CD4-positive, alpha-beta memory T cell (primary cell): Measurements from ENCODE around the gene CCDC102A. TPM values are rescaled to one million over a fixed set of nuclear protein-coding genes. Genes with fewer than 3 reads are reported as not detected.

Source experiments
- CTCF ChIA-PET: fragments of 350-600 bp; sonication (Branson Sonifier 250); formaldehyde crosslinking; loops from one replicate; lab custom pipeline; 2021; ENCODE audit warnings: inconsistent platforms; ENCODE audit not compliant: partially characterized antibody; lab: Charles Lee
- POLR2A ChIA-PET: fragments of 350-600 bp; sonication (Branson Sonifier 250); formaldehyde crosslinking; loops from one replicate; lab custom pipeline; 2021; ENCODE audit not compliant: partially characterized antibody; lab: Charles Lee
- DNase-seq, 5 donors: peaks; one replicate each; pipeline versions ENCODE4 v3.0.0 to v3.0.0-alpha.2; 2020 to 2022; ENCODE audit warnings: mixed read lengths in 1 of 5
- H3K27ac ChIP-seq: one replicate; pipeline ENCODE4 v1.7.0; 2013; ENCODE audit warnings: low read depth, low read length
- H3K27me3 ChIP-seq: 2 replicates; pipeline ENCODE4 v1.7.0; 2013; ENCODE audit warnings: mild to moderate bottlenecking, low read length, moderate library complexity; ENCODE audit not compliant: insufficient read depth
- H3K36me3 ChIP-seq: 2 replicates; pipeline ENCODE4 v1.7.0; 2013; ENCODE audit warnings: mild to moderate bottlenecking, low read length, moderate library complexity; ENCODE audit not compliant: insufficient read depth
- H3K4me1 ChIP-seq: 2 replicates; pipeline ENCODE4 v1.7.0; 2013; ENCODE audit warnings: mild to moderate bottlenecking, low read length, moderate library complexity; ENCODE audit not compliant: insufficient read depth
- H3K4me3 ChIP-seq, 2 donors: one replicate each; pipeline ENCODE4 v1.7.0; 2013; ENCODE audit warnings: low read length in 2 of 2, mild to moderate bottlenecking in 1 of 2
- H3K9me3 ChIP-seq, 2 donors: one replicate each; pipeline ENCODE4 v1.7.0; 2013; ENCODE audit warnings: low read length in 2 of 2, control low read depth in 1 of 2; ENCODE audit not compliant: control insufficient read depth in 1 of 2
- H3K27ac Mint-ChIP-seq, 7 donors: one replicate each; pipeline ENCODE4 v1.8.0; 2020 to 2021; ENCODE audit warnings: mixed read lengths in 7 of 7, mild to moderate bottlenecking in 6 of 7, inconsistent platforms in 3 of 7, moderate library complexity in 3 of 7
- H3K27me3 Mint-ChIP-seq, 2 donors: one replicate each; pipeline ENCODE4 v1.8.0; 2020 to 2021; ENCODE audit warnings: mixed read lengths in 2 of 2
- H3K36me3 Mint-ChIP-seq, 2 donors: one replicate each; pipeline ENCODE4 v1.8.0; 2020 to 2021; ENCODE audit warnings: mixed read lengths in 2 of 2, inconsistent platforms in 1 of 2, mild to moderate bottlenecking in 1 of 2
- H3K4me1 Mint-ChIP-seq, 4 donors: one replicate each; pipeline ENCODE4 v1.8.0; 2020 to 2021; ENCODE audit warnings: mixed read lengths in 4 of 4, mild to moderate bottlenecking in 1 of 4
- H3K4me3 Mint-ChIP-seq, 8 donors: one replicate each; pipeline ENCODE4 v1.8.0; 2020 to 2021; ENCODE audit warnings: mixed read lengths in 8 of 8, mild to moderate bottlenecking in 7 of 8, moderate library complexity in 6 of 8, inconsistent platforms in 3 of 8
- H3K9me3 Mint-ChIP-seq, 8 donors: one replicate each; pipeline ENCODE4 v1.8.0; 2020 to 2021; ENCODE audit warnings: mixed read lengths in 8 of 8, mild to moderate bottlenecking in 5 of 8, inconsistent platforms in 3 of 8, moderate library complexity in 1 of 8
- intact Hi-C: fragments of 100-400 bp; cut with micrococcal nuclease; formaldehyde crosslinking; loops from one replicate; pipeline ENCODE4 v1.15.1; 2023
- polyA plus RNA-seq, 2 donors: library from polyadenylated mRNA; unstranded; fragments of 300-500 nt; fragmentation: Illumina TruSeq; gene quantifications; one replicate each; pipeline ENCODE4 v1.2.3, GENCODE V29; 2021
- total RNA-seq, 2 experiments: library from RNA; stranded (reverse); gene quantifications; one replicate each; pipeline ENCODE4 v1.2.3, GENCODE V29; 2021

CCDC102A gene
- total and polyA plus RNA-seq, 4 experiments from 2014 or later = 1.2 to 9.9 (median 5.1) TPM

GRCh38 chr16:57533431-57534336 is 2.7 kb downstream of the CCDC102A start:
- Histone ChIP-seq H3K27me3 (no peaks in the 10 kb centered on the region), H3K27ac (peak overlapping the region; percentile 89), H3K9me3 (no peaks in the 10 kb centered on the region), H3K4me3 (no peak overlapping the region), H3K4me1 (peaks cover 86% of the 10 kb centered on the region), H3K36me3 (no peaks in the 10 kb centered on the region)
- Mint-ChIP-seq H3K4me1 (peaks cover 68 to 86% (median 77%) of the 10 kb centered on the region in 4 donors), H3K36me3 (peaks cover 9 to 12% of the 10 kb centered on the region in 2 donors), H3K9me3 (peaks cover 0 to 2% (median 0%) of the 10 kb centered on the region in 8 donors), H3K4me3 (peak overlapping the region in 7 of 8 donors; percentile 18 to 79 (median 60)), H3K27ac (peak overlapping the region; percentile 96 to 99 (median 98)), H3K27me3 (no peaks in the 10 kb centered on the region)
- peak in 4 of 5 donors; percentile 36 to 67 (median 42) for DNase-seq
- intact Hi-C loops = no loop called here
- CTCF ChIA-PET = interaction anchor here (1.2 to 1.9 kb wide), 4 partner anchors 8 to 115 kb away, joined by 3 to 11 read pairs (median 4); no protein-coding TSS in a partner anchor
- POLR2A ChIA-PET = no interaction called here

- peak overlapping the region in 4 of 8 donors; percentile 9 to 89 (median 86) for H3K4me3 Mint-ChIP-seq
- intact Hi-C loops = no loop called here
- ChIA-PET POLR2A (interaction anchor here (1.1 kb wide), 2 partner anchors 9 to 70 kb away, joined by 3 to 5 read pairs; partner anchors contain the start of gene POLR2C), CTCF (interaction anchor here (1.1 to 3.6 kb wide), 2 partner anchors 14 to 45 kb away, joined by 3 to 28 read pairs; no protein-coding TSS in a partner anchor)
- H3K27me3 Mint-ChIP-seq = no peaks in the 10 kb centered on the region
- Histone ChIP-seq H3K9me3 (no peaks in the 10 kb centered on the region), H3K36me3 (no peaks in the 10 kb centered on the region), H3K27me3 (no peaks in the 10 kb centered on the region), H3K4me1 (peaks cover 72% of the 10 kb centered on the region), H3K27ac (peak overlapping the region; percentile 89), H3K4me3 (no peak overlapping the region)
- peak overlapping the region; percentile 53 to 97 (median 95) for H3K27ac Mint-ChIP-seq
- peaks cover 9 to 12% of the 10 kb centered on the region in 2 donors for H3K36me3 Mint-ChIP-seq
- H3K4me1 Mint-ChIP-seq = peaks cover 55 to 72% (median 63%) of the 10 kb centered on the region in 4 donors
- peaks cover 0 to 2% (median 0%) of the 10 kb centered on the region in 8 donors for H3K9me3 Mint-ChIP-seq
- no peak for DNase-seq
Measured at GRCh38 chr16:57532266-57532625, 4.1 kb downstream of the CCDC102A start.

GRCh38 chr16:57531635-57532265 is 4.6 kb downstream of the CCDC102A start:
- peaks cover 53 to 67% (median 60%) of the 10 kb centered on the region in 4 donors for H3K4me1 Mint-ChIP-seq
- H3K36me3 Mint-ChIP-seq = peaks cover 9 to 12% of the 10 kb centered on the region in 2 donors
- H3K9me3 Mint-ChIP-seq = peaks cover 0 to 2% (median 0%) of the 10 kb centered on the region in 8 donors
- Histone ChIP-seq H3K4me3 (no peak overlapping the region), H3K27me3 (no peaks in the 10 kb centered on the region), H3K9me3 (no peaks in the 10 kb centered on the region), H3K36me3 (no peaks in the 10 kb centered on the region), H3K27ac (peak overlapping the region; percentile 89), H3K4me1 (peaks cover 67% of the 10 kb centered on the region)
- no peak for DNase-seq
- intact Hi-C loops = no loop called here
- H3K27ac Mint-ChIP-seq = peak overlapping the region; percentile 92 to 97 (median 96)
- H3K27me3 Mint-ChIP-seq = no peaks in the 10 kb centered on the region
- H3K4me3 Mint-ChIP-seq = peak overlapping the region in 7 of 8 donors; percentile 5 to 89 (median 29)
- CTCF ChIA-PET = interaction anchor here (1.1 to 3.6 kb wide), 3 partner anchors 13 to 112 kb away, joined by 3 to 28 read pairs (median 4); no protein-coding TSS in a partner anchor
- POLR2A ChIA-PET = interaction anchor here (0.8 to 1.1 kb wide), 3 partner anchors 9 to 69 kb away, joined by 3 to 5 read pairs (median 3); partner anchors contain the start of genes ADGRG5 and POLR2C

- Histone ChIP-seq H3K27ac (peak overlapping the region; percentile 60), H3K9me3 (no peaks in the 10 kb centered on the region), H3K4me1 (peaks cover 66% of the 10 kb centered on the region), H3K4me3 (no peak overlapping the region), H3K27me3 (no peaks in the 10 kb centered on the region), H3K36me3 (no peaks in the 10 kb centered on the region)
- H3K9me3 Mint-ChIP-seq = peaks cover 0 to 2% (median 0%) of the 10 kb centered on the region in 8 donors
- ChIA-PET POLR2A (interaction anchor here (0.8 to 1.1 kb wide), 3 partner anchors 11 to 204 kb away, joined by 3 to 5 read pairs (median 5); partner anchors contain the start of genes ADGRG5, KATNB1 and POLR2C), CTCF (interaction anchor here (1.5 to 3.6 kb wide), 2 partner anchors 13 to 112 kb away, joined by 4 to 28 read pairs; no protein-coding TSS in a partner anchor)
- no peak for DNase-seq
- H3K4me1 Mint-ChIP-seq = peaks cover 53 to 67% (median 60%) of the 10 kb centered on the region in 4 donors
- no peaks in the 10 kb centered on the region for H3K27me3 Mint-ChIP-seq
- intact Hi-C loops = no loop called here
- H3K27ac Mint-ChIP-seq = peak overlapping the region; percentile 92 to 97 (median 96)
- H3K36me3 Mint-ChIP-seq = peaks cover 9 to 12% of the 10 kb centered on the region in 2 donors
- peak overlapping the region in 7 of 8 donors; percentile 29 to 89 (median 81) for H3K4me3 Mint-ChIP-seq
Measured at GRCh38 chr16:57531253-57531575, 5.2 kb downstream of the CCDC102A start.

GRCh38 chr16:57530522-57531252 is 5.7 kb downstream of the CCDC102A start:
- peaks cover 53 to 66% (median 58%) of the 10 kb centered on the region in 4 donors for H3K4me1 Mint-ChIP-seq
- H3K27me3 Mint-ChIP-seq = no peaks in the 10 kb centered on the region
- Histone ChIP-seq H3K36me3 (no peaks in the 10 kb centered on the region), H3K27ac (peak overlapping the region; percentile 60), H3K4me3 (peak overlapping the region in 1 of 2 donors; percentile 42), H3K9me3 (no peaks in the 10 kb centered on the region), H3K4me1 (peaks cover 65% of the 10 kb centered on the region), H3K27me3 (no peaks in the 10 kb centered on the region)
- H3K27ac Mint-ChIP-seq = peak overlapping the region; percentile 92 to 97 (median 96)
- H3K9me3 Mint-ChIP-seq = peaks cover 0 to 2% (median 0%) of the 10 kb centered on the region in 8 donors
- H3K36me3 Mint-ChIP-seq = peaks cover 9 to 11% of the 10 kb centered on the region in 2 donors
- intact Hi-C loops = no loop called here
- DNase-seq = no peak
- peak overlapping the region; percentile 67 to 89 (median 82) for H3K4me3 Mint-ChIP-seq
- ChIA-PET POLR2A (interaction anchor here (0.8 to 1.5 kb wide), 9 partner anchors 8 to 205 kb away, joined by 3 to 9 read pairs (median 5); partner anchors contain the start of genes ADGRG5, KATNB1 and POLR2C), CTCF (interaction anchor here (1.5 to 3.6 kb wide), 2 partner anchors 12 to 111 kb away, joined by 4 to 28 read pairs; no protein-coding TSS in a partner anchor)

- Histone ChIP-seq H3K4me1 (peaks cover 59% of the 10 kb centered on the region), H3K27ac (peak overlapping the region; percentile 60), H3K4me3 (peak overlapping the region in 1 of 2 donors; percentile 42), H3K9me3 (no peaks in the 10 kb centered on the region), H3K36me3 (no peaks in the 10 kb centered on the region), H3K27me3 (no peaks in the 10 kb centered on the region)
- H3K36me3 Mint-ChIP-seq = peaks cover 9 to 13% of the 10 kb centered on the region in 2 donors
- peaks cover 49 to 60% (median 54%) of the 10 kb centered on the region in 4 donors for H3K4me1 Mint-ChIP-seq
- H3K27ac Mint-ChIP-seq = peak overlapping the region; percentile 92 to 97 (median 96)
- peak overlapping the region; percentile 67 to 89 (median 82) for H3K4me3 Mint-ChIP-seq
- CTCF ChIA-PET = interaction anchor here (0.7 to 3.6 kb wide), 3 partner anchors 12 to 230 kb away, joined by 3 to 28 read pairs (median 4); no protein-coding TSS in a partner anchor
- H3K27me3 Mint-ChIP-seq = no peaks in the 10 kb centered on the region
- H3K9me3 Mint-ChIP-seq = peaks cover 0 to 2% (median 0%) of the 10 kb centered on the region in 8 donors
- DNase-seq = peak; percentile 59 to 90 (median 63)
- POLR2A ChIA-PET = interaction anchor here (1.0 to 1.5 kb wide), 6 partner anchors 8 to 68 kb away, joined by 3 to 9 read pairs (median 6); partner anchors contain the start of gene POLR2C
- intact Hi-C loops = no loop called here
Measured at GRCh38 chr16:57530104-57530521, 6.3 kb downstream of the CCDC102A start.
